K562 (cell line): ENCODE data around the gene COL7A1. TPM values are rescaled to one million over a fixed set of nuclear protein-coding genes. Genes with fewer than 3 reads are reported as not detected.

Experiments used
- ATAC-seq: fragments of 200-7000 bp; cut with Tn5 transposase; 3 replicates; pipeline ENCODE4 v1.9.1; 2020; ENCODE audit warnings: moderate library complexity
- BruUV-seq: library from RNA; stranded (reverse); fragments of 400-500 nt; replicated peaks from 2 replicates; lab custom pipeline; 2021; lab: Mats Ljungman, UMichigan
- CTCF ChIA-PET: fragments of 300-600 bp; formaldehyde crosslinking; extraction: SDS; loops from one replicate; lab custom pipeline; 2021; ENCODE audit warnings: low intra/inter-chr PET ratio; lab: Yijun Ruan, JAX
- POLR2A ChIA-PET: fragments of 300-600, 350-650 bp; sonication (Branson Sonifier 250); formaldehyde crosslinking; extraction: SDS; loops from one replicate; lab custom pipeline; 2021; ENCODE audit warnings: antibody characterized with exemption, inconsistent platforms; lab: Yijun Ruan, JAX
- DNase-seq, 4 experiments: peaks; one replicate each; pipeline versions ENCODE4 v3.0.0 to v3.0.0-alpha.2; 2011 to 2018; ENCODE audit warnings: low spot score in 3 of 4, mixed read lengths in 3 of 4; ENCODE audit errors: extremely low read depth in 1 of 4
- FAIRE-seq: peaks from 2 replicates; lab custom pipeline; 2011; peaks lifted over from hg19 to GRCh38; lab: Jason Lieb, UNC
- H2AFZ ChIP-seq: 2 replicates; pipeline ENCODE4 v1.6.0; 2011; ENCODE audit warnings: low read depth, low read length, control low read depth, inconsistent platforms
- H3K27ac ChIP-seq: fragments of 200-600 bp; 3 replicates; pipeline ENCODE4 v1.8.0; 2011; ENCODE audit warnings: low read depth, mild to moderate bottlenecking, control low read depth, inconsistent platforms, low read length, moderate library complexity, mixed read lengths; ENCODE audit errors: extremely low read depth
- H3K27me3 ChIP-seq, 2 experiments: fragments of 300-600 bp in 1 of 2; 2 replicates in 1 of 2; 3 replicates in 1 of 2; pipeline versions ENCODE4 v1.6.0 to v1.8.0; 2011; ENCODE audit warnings: inconsistent platforms in 2 of 2, low read length in 2 of 2, mild to moderate bottlenecking in 1 of 2, mixed read lengths in 1 of 2, moderate library complexity in 1 of 2; ENCODE audit not compliant: control insufficient read depth in 2 of 2, insufficient read depth in 2 of 2
- H3K36me3 ChIP-seq: fragments of 300-600 bp; 3 replicates; pipeline ENCODE4 v1.8.0; 2011; ENCODE audit warnings: mild to moderate bottlenecking, low read length, inconsistent platforms; ENCODE audit not compliant: control insufficient read depth, insufficient read depth
- H3K4me1 ChIP-seq, 2 experiments: fragments of 200-600 bp in 1 of 2; replicated peaks in 1 of 2; 2 replicates in 1 of 2; 3 replicates in 1 of 2; pipeline versions ENCODE4 v1.5.1 to v1.8.0; 2011; ENCODE audit warnings: inconsistent platforms in 2 of 2, low read length in 2 of 2, mild to moderate bottlenecking in 1 of 2, mixed read lengths in 1 of 2, moderate library complexity in 1 of 2; ENCODE audit not compliant: control insufficient read depth in 2 of 2, insufficient read depth in 2 of 2
- H3K4me2 ChIP-seq: 2 replicates; pipeline ENCODE4 v1.6.1; 2011; ENCODE audit warnings: low read length, control low read depth, inconsistent platforms, mixed read lengths; ENCODE audit not compliant: insufficient read depth
- H3K4me3 ChIP-seq: fragments of 200-600 bp; sonication (generic), shearing (Covaris generic); 2 replicates; pipeline ENCODE4 v1.5.1; 2016; ENCODE audit warnings: control low read depth, inconsistent platforms
- H3K79me2 ChIP-seq: fragments of 200-600 bp; 3 replicates; pipeline ENCODE4 v1.8.0; 2011; ENCODE audit warnings: low read length, inconsistent platforms; ENCODE audit not compliant: control insufficient read depth, insufficient read depth
- H3K9ac ChIP-seq, 2 experiments: 2 replicates each; pipeline versions ENCODE4 v1.6.0 to v1.6.1; 2011; ENCODE audit warnings: low read depth in 2 of 2, low read length in 2 of 2, control low read depth in 1 of 2, inconsistent platforms in 1 of 2, mild to moderate bottlenecking in 1 of 2, mixed read lengths in 1 of 2; ENCODE audit not compliant: insufficient read depth in 1 of 2
- H3K9me1 ChIP-seq: one replicate; pipeline ENCODE4 v1.6.0; 2011; ENCODE audit warnings: inconsistent platforms, mild to moderate bottlenecking, low read length, moderate library complexity; ENCODE audit not compliant: control insufficient read depth, insufficient read depth
- H3K9me3 ChIP-seq: replicated peaks from 2 replicates; pipeline ENCODE4 v1.5.1; 2011; ENCODE audit warnings: low read depth, low read length, inconsistent platforms; ENCODE audit not compliant: control insufficient read depth, insufficient read depth
- H4K20me1 ChIP-seq: replicated peaks from 2 replicates; pipeline ENCODE4 v1.6.1; 2011; ENCODE audit warnings: low read length, inconsistent platforms, mixed read lengths; ENCODE audit not compliant: control insufficient read depth, insufficient read depth
- CHD1 ChIP-seq: fragments of 200-600 bp; sonication (generic); IDR thresholded peaks from one replicate; pipeline ENCODE4 v1.6.1; 2012; ENCODE audit warnings: mild to moderate bottlenecking, moderate library complexity, low read length, inconsistent platforms
- JUND ChIP-seq, 2 experiments: IDR thresholded peaks; 2 replicates in 1 of 2; 3 replicates in 1 of 2; pipeline ENCODE4 v1.6.1; 2011; ENCODE audit warnings: borderline replicate concordance in 2 of 2, low read depth in 2 of 2, low read length in 2 of 2, improper control_type of control experiment in 1 of 2, missing biosample characterization in 1 of 2, missing genetic modification characterization in 1 of 2, missing genetic modification reagents in 1 of 2
- KDM5B ChIP-seq: fragments of 200-600 bp; sonication (generic); IDR thresholded peaks from 2 replicates; pipeline ENCODE4 v1.6.1; 2012; ENCODE audit warnings: low read depth, mild to moderate bottlenecking, moderate library complexity, low read length, control low read depth, inconsistent platforms; ENCODE audit not compliant: insufficient replicate concordance
- PCBP1 ChIP-seq: fragments of 200-400 bp; formaldehyde crosslinking; IDR thresholded peaks from 2 replicates; pipeline ENCODE4 v1.6.1; 2018; ENCODE audit warnings: mild to moderate bottlenecking, low read depth, low read length; ENCODE audit not compliant: poor library complexity, severe bottlenecking
- PKNOX1 ChIP-seq: fragments of 450-650 bp; IDR thresholded peaks from 2 replicates; pipeline ENCODE4 v1.6.1; 2016
- SAFB ChIP-seq: fragments of 200-400 bp; formaldehyde crosslinking; IDR thresholded peaks from 2 replicates; pipeline ENCODE4 v1.6.1; 2017; ENCODE audit warnings: low read depth, low read length, borderline replicate concordance
- ZBTB40 ChIP-seq, 2 experiments: fragments of 450-650 bp in 1 of 2; sonication (generic) in 1 of 2; formaldehyde crosslinking in 1 of 2; IDR thresholded peaks; 2 replicates each; pipeline versions ENCODE4 v1.7.1 to v1.9.0; 2016 to 2022; ENCODE audit warnings: inconsistent platforms in 1 of 2, mild to moderate bottlenecking in 1 of 2, missing genetic modification reagents in 1 of 2
- ZBTB7A ChIP-seq: IDR thresholded peaks from 2 replicates; pipeline ENCODE4 v1.6.1; 2011; ENCODE audit warnings: low read depth, mild to moderate bottlenecking, low read length, moderate library complexity, borderline replicate concordance; ENCODE audit not compliant: control insufficient read depth
- ZNF766 ChIP-seq: fragments of 200-800 bp; sonication (Bioruptor generic); conservative IDR thresholded peaks from 2 replicates; pipeline ENCODE4 v1.6.1; 2016; ENCODE audit warnings: missing genetic modification characterization, missing compliant biosample characterization
- WGBS: fragments of 100-300 bp; shearing (Covaris generic); methylation state at CpG from one replicate; pipeline ENCODE4 v1.1.6; 2016; ENCODE audit warnings: low coverage, mixed read lengths; ENCODE audit not compliant: insufficient coverage; ENCODE audit errors: missing lambda C conversion rate; 5-methylcytosine and 5-hydroxymethylcytosine counted together
- in situ Hi-C: fragments of 300-500 bp; cut with MboI; formaldehyde crosslinking; loops from 4 replicates; pipeline ENCODE4 v1.15.0; 2018; ENCODE audit warnings: inconsistent platforms, mixed read lengths
- intact Hi-C: fragments of 100-400 bp; cut with micrococcal nuclease; formaldehyde crosslinking; loops from 2 replicates; pipeline ENCODE4 v1.14.2; 2022
- polyA plus RNA-seq, 8 experiments: library from polyadenylated mRNA; depleted of rRNA in 4 of 8; stranded (reverse) in 5 of 8; unstranded in 3 of 8; fragments of >200 nt; fragmentation: Nextera tagmentation in 2 of 8; fragmentation: Illumina TruSeq in 1 of 8; extraction: Ambion mirVana in 2 of 8; extraction: Trizol in 1 of 8; gene quantifications; 2 replicates each; pipeline versions ENCODE4 v1.2.1 to v1.2.3, GENCODE V29; 2011 to 2014; ENCODE audit warnings: inconsistent platforms in 1 of 8, missing spikeins in 1 of 8
- total RNA-seq, 7 experiments: library from RNA; depleted of rRNA in 6 of 7; stranded (reverse); fragments of >200 nt in 6 of 7; fragmentation: Illumina TruSeq in 2 of 7; extraction: Trizol in 2 of 7; gene quantifications; 2 replicates each; pipeline versions ENCODE4 v1.2.1 to v1.2.3, GENCODE V29; 2011 to 2021; ENCODE audit warnings: low replicate concordance in 1 of 7

Gene COL7A1
- total and polyA plus RNA-seq, 9 of the 15 experiments (the other 6 are each of a cell fraction or from before 2014, with no cell fraction given): 0.09 to 0.66 (median 0.35) TPM; not detected in 3

- intact Hi-C loops (loop anchor here (5.0 kb wide), 1 partner anchor 77 kb away; the partner anchor contains the start of gene PFKFB4), in situ Hi-C loops (no loop called here)
- peak overlapping the region; percentile 64 for H2AFZ ChIP-seq
- BruUV-seq: TSS peak; percentile 53
- ATAC-seq: peak; percentile 80
- no peaks in the 10 kb centered on the region for H4K20me1 ChIP-seq
- CTCF ChIA-PET: interaction anchor here (0.7 kb wide), 1 partner anchor 50 kb away, joined by 3 read pairs; no protein-coding TSS in a partner anchor
- peak overlapping the region; percentile 53 for H3K27ac ChIP-seq
- H3K9me1 ChIP-seq: peaks cover 4% of the 10 kb centered on the region
- WGBS: 15% methylated on average over 4 of the region's 30 CpGs
- H3K4me1 ChIP-seq: peaks cover 6 to 37% of the 10 kb centered on the region in 2 experiments; a peak in 4 of 5 replicates
- POLR2A ChIA-PET: interaction anchor here (0.6 to 3.0 kb wide), 13 partner anchors 11 to 485 kb away, joined by 3 to 23 read pairs (median 5); no protein-coding TSS in a partner anchor
- H3K9ac ChIP-seq: peak overlapping the region; percentile 70 to 95
- FAIRE-seq: peak; percentile 85
- H3K36me3 ChIP-seq: peaks cover 37% of the 10 kb centered on the region; the same call in 1 of the 3 replicates
- H3K27me3 ChIP-seq: no peaks in the 10 kb centered on the region
- H3K4me3 ChIP-seq: peak overlapping the region; percentile 91
- H3K4me2 ChIP-seq: peak overlapping the region; percentile 81
- peaks cover 11% of the 10 kb centered on the region for H3K79me2 ChIP-seq
- H3K9me3 ChIP-seq: no peaks in the 10 kb centered on the region
- peak; percentile 80 to 86 (median 82) for DNase-seq
- no peak for TF ChIP-seq ZNF766 (CRISPR knock-in tag)
- no peak for TF ChIP-seq SAFB
- peak; percentile 23 for TF ChIP-seq PCBP1
- TF ChIP-seq JUND (IDR thresholded peaks at IDR 0.05; ENCODE audit: borderline replicate concordance, low read depth, low read length): peak; percentile 72
- peak; percentile 38; the same call in 1 of the 3 replicates for TF ChIP-seq JUND (tag; IDR thresholded peaks at IDR 0.05; ENCODE audit: borderline replicate concordance, low read depth, low read length)
- peak; percentile 51; the same call in 1 of the 2 replicates for TF ChIP-seq ZBTB7A
- 0 out of 2 replicates have a peak, but pooled peaks have one; percentile 15 for TF ChIP-seq PKNOX1
- peak; percentile 45 for TF ChIP-seq CHD1
- peak; percentile 6 for TF ChIP-seq KDM5B
- TF ChIP-seq ZBTB40 (IDR thresholded peaks at IDR 0.05): 0 out of 2 replicates have a peak, but pooled peaks have one; percentile 12
- TF ChIP-seq ZBTB40 (CRISPR knock-in tag; IDR thresholded peaks at IDR 0.05): no peak
Observed at GRCh38 chr3:48634661-48635221, 39.6 kb upstream of the COL7A1 start.
